Coronary artery (tissue), 2 donors: ENCODE measurements around the gene TNFRSF12A.

ENCODE experiments used
- DNase-seq: peaks from one replicate; pipeline ENCODE4 v3.0.0-alpha.2; 2017; ENCODE audit warnings: low spot score
- H3K27ac ChIP-seq, 2 donors: fragments of 200-600 bp; sonication (generic); one replicate each; pipeline ENCODE4 v1.5.1; 2016 to 2019
- H3K4me3 ChIP-seq: fragments of 200-600 bp; sonication (generic); 2 replicates; pipeline ENCODE4 v1.5.1; 2016; ENCODE audit warnings: mild to moderate bottlenecking, moderate library complexity
- TF ChIP-seq, protein P1 (sequence below): fragments of 200-600 bp; sonication (generic); IDR thresholded peaks from one replicate; pipeline ENCODE4 v1.5.1; 2019; ENCODE audit warnings: antibody characterized with exemption

TNFRSF12A gene

DNA sequence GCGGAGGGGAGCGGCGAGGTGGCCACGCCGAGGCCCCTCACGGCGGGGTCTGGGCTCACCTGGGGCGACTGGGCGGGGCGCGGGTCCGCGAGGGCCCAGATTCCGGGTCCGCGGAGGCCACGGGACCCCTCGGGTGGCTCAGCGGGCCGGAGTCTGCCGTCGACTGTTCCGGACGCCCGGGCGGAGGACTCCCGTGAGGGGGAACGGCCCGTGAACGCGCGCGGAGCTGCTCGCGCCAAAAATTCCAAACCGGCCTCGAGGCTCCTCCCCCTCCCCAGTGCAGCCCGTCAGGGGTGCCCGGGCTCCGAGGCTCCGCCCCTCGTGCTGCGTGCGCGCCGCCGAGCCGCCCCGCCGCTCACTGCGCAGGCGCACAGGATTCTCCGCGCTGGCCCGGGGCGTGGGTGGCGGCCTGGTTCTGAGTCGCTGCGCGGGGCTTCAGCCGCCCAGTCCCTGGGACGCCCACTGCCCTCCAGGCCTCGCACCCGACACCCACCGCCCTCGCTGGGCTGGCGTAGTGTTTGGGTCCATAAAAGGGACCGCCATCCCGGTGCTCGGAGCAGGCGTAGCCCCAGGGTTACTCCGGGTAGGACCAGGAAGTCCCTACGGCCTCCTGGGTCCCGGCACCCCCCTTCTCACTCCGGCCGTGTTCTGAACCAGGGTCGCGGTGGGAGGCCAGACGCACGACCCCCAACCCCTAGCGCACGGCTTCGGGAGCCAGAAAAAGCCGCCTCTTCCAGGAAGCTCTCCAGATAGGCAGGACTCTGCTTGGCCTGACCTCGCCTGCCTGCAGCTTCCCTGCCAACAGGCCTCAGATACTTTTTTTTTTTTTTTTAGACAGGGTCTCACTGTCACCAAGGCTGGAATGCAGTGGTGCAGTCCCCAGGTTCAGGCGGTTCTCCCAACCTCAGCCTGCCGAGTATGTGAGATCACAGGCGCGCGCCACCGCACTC is 39.7 kb upstream of the TNFRSF12A start, which contains the start of gene PKMYT1:
PKMYT1 (minus strand) TSS at position 220 of the 950 bp plus-strand sequence. CDS start 789 bp downstream, outside the sequence.
- Histone ChIP-seq H3K27ac (peak within 1 kb of the TSS; percentile 72 to 91), H3K4me3 (peak within 1 kb of the TSS; percentile 87)
- TF ChIP-seq, protein P1, sequence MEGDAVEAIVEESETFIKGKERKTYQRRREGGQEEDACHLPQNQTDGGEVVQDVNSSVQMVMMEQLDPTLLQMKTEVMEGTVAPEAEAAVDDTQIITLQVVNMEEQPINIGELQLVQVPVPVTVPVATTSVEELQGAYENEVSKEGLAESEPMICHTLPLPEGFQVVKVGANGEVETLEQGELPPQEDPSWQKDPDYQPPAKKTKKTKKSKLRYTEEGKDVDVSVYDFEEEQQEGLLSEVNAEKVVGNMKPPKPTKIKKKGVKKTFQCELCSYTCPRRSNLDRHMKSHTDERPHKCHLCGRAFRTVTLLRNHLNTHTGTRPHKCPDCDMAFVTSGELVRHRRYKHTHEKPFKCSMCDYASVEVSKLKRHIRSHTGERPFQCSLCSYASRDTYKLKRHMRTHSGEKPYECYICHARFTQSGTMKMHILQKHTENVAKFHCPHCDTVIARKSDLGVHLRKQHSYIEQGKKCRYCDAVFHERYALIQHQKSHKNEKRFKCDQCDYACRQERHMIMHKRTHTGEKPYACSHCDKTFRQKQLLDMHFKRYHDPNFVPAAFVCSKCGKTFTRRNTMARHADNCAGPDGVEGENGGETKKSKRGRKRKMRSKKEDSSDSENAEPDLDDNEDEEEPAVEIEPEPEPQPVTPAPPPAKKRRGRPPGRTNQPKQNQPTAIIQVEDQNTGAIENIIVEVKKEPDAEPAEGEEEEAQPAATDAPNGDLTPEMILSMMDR: no peak
- peak; percentile 92 for DNase-seq

GRCh38 chr16:2981177-2981898 is 38.8 kb upstream of the TNFRSF12A start:
- TF ChIP-seq, protein P1: no peak
- no peak for DNase-seq
- Histone ChIP-seq H3K27ac (no peak overlapping the region), H3K4me3 (peak overlapping the region; percentile 87)

- TF ChIP-seq, protein P1: no peak
- Histone ChIP-seq H3K27ac (no peak overlapping the region), H3K4me3 (no peak overlapping the region)
- DNase-seq: no peak
Observed at GRCh38 chr16:2981899-2982250, 38.3 kb upstream of the TNFRSF12A start.

GRCh38 chr16:2982402-2982801 is 37.8 kb upstream of the TNFRSF12A start:
- DNase-seq: no peak
- TF ChIP-seq, protein P1: no peak
- H3K4me3 ChIP-seq: no peak overlapping the region
- H3K27ac ChIP-seq: no peak overlapping the region

GRCh38 chr16:2983706-2984136 is 36.4 kb upstream of the TNFRSF12A start:
- peak; percentile 84 for DNase-seq
- H3K4me3 ChIP-seq: peak overlapping the region; percentile 36
- TF ChIP-seq, protein P1: peak; percentile 99
- no peak overlapping the region for H3K27ac ChIP-seq

DNA sequence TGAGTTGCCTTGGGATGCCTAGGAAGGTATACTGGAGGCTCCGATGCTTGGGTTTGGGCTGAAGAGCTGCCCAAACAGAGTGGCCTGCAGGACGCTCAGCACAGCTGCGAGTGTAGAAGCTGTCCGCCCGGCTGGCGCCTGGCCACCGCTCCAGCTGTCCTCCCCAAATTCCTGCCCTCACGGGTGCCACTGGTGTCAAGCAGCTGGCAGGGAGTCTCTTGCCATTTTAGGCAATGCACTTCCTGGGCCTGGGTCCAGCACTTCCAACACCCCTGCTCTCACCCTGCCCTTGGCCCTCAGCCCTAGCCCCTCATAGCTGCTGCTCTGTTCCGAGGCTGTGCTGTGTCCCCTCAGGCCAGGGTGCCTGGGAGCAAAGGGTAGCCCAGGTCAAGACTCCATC is 34.7 kb upstream of the TNFRSF12A start:
- TF ChIP-seq, protein P1: no peak
- no peak for DNase-seq
- peak overlapping the region; percentile 0 to 68 for H3K27ac ChIP-seq
- H3K4me3 ChIP-seq: no peak overlapping the region
